22Rv1 (cell line): ENCODE results near the gene LRRC8D.

ENCODE experiments used
- H3K27ac ChIP-seq: fragments of 450-650 bp; 2 replicates; pipeline ENCODE4 v1.5.1; 2017
- ZFX ChIP-seq: fragments of 450-650 bp; IDR thresholded peaks from 2 replicates; pipeline ENCODE4 v1.6.1; 2017; ENCODE audit warnings: antibody characterized with exemption, borderline replicate concordance
- TF ChIP-seq, protein P1 (sequence below): fragments of 450-650 bp; IDR thresholded peaks from 2 replicates; pipeline ENCODE4 v1.5.1; 2017; ENCODE audit warnings: mild to moderate bottlenecking

Gene LRRC8D

DNA sequence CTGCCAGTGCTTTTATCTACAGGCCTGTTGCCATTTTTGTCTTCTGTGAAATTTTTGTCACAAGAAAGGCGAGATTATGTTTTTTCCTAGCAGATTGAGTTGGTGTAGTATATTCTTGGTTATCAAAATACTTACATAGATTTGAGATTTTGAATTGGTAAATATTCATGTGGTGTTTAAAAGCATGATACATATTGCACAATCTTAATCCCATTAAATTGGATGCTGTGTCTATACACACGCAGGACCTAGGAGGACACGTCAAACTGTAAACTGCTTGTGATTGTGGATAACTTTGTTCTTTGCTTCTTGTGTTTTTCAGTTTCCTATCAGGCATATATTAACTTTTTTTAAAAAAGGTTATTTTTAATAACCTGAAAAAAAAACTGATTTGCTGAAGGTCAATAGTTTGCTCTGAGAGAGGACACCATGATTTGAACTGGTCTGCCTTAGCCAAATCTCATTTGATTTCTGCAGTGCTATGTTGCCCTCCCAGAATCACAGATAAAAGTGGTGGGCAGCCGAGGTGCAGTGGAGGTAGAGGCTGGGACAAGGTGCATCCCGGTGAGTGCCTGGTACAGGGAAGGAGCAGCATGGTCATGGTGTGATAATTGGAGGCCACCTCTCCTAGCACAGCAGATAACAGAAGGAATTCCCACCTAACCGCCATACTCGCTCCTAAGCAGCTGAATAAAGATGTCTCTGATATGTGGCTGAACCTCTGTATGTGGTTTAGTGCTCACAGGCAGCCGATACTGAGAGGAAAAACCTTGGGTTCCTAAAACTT is 76.7 kb downstream of the LRRC8D start:
- no peak overlapping the region for H3K27ac ChIP-seq
- no peak for TF ChIP-seq ZFX
- TF ChIP-seq, protein P1, sequence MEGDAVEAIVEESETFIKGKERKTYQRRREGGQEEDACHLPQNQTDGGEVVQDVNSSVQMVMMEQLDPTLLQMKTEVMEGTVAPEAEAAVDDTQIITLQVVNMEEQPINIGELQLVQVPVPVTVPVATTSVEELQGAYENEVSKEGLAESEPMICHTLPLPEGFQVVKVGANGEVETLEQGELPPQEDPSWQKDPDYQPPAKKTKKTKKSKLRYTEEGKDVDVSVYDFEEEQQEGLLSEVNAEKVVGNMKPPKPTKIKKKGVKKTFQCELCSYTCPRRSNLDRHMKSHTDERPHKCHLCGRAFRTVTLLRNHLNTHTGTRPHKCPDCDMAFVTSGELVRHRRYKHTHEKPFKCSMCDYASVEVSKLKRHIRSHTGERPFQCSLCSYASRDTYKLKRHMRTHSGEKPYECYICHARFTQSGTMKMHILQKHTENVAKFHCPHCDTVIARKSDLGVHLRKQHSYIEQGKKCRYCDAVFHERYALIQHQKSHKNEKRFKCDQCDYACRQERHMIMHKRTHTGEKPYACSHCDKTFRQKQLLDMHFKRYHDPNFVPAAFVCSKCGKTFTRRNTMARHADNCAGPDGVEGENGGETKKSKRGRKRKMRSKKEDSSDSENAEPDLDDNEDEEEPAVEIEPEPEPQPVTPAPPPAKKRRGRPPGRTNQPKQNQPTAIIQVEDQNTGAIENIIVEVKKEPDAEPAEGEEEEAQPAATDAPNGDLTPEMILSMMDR, result no peak

DNA sequence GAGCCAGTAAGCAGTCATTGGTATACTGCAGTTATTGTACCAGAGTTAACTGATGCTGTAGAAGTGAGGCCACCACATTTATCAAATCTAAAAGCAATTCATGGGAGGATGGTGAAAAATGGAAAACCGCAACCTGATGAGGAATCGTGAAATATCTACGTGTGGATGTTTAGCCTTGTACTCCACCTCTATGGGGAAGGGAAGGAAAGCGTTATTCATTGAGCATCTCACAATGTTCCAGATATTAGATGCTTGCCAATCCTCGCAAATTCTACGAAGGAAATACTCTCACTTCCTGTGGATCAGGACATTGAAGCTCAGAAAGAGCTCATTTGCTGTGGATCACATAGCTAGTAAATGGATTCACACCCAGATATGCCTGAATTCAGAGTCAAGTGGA is 77.3 kb downstream of the LRRC8D start:
- H3K27ac ChIP-seq, result no peak overlapping the region
- TF ChIP-seq, protein P1, result no peak
- TF ChIP-seq ZFX, result no peak

DNA sequence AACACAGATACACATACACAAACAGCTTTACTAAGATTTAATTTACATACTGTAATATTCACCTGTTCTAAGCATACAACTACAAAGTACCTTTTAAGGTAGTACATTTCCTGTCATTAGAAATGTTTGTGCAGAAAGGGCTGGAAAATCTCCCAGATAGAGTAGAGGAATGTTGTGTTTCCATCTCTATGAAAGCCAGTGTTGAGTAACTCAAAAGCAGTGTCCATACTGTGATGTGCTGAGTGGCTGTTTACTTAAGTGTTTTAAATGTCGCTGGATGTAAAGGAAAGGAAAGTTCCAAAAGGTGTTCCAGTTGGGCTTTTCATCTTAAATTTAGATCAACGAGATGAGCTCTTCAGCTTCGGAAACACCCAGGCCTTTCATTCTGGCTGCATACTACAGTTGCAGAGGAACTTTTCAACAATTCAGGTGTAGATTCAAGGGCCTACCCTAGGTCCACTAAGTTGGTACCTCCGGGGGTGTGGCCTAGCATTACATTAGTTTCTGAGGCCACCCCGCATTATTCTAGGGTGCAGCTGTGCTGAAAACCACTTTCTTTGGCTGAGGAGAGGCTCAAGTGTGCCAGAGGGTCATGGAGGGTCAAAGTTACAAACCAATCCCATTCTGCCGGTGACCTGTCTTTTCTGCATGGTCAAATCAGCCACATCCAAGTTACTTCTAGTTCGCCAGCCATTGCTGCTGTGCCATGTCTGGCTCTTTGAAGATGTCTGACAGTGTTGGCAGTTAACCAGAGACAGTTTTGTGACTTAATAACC is 78.1 kb downstream of the LRRC8D start:
- TF ChIP-seq, protein P1, result no peak
- TF ChIP-seq ZFX, result no peak
- no peak overlapping the region for H3K27ac ChIP-seq

DNA sequence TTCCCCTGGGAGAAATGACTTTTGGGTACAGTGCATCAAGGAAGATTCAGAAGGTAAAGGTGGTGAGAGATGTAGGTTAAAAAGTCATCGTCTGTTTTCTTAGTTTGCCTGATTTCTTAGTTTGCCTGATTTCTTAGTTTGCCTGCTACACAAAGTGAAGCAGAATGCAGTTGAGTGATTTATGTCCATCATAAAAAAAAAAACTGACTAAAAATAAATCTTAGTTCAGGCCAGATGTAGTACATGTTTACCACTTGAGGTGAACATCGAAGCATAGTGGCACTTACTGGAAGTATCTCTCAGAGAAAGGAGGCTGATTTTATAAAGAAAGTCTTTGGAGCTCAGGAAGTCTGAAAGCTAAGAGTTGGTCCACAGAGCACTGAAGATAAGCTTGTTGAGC is 79.5 kb downstream of the LRRC8D start:
- no peak overlapping the region for H3K27ac ChIP-seq
- TF ChIP-seq ZFX, result no peak
- TF ChIP-seq, protein P1, result no peak

DNA sequence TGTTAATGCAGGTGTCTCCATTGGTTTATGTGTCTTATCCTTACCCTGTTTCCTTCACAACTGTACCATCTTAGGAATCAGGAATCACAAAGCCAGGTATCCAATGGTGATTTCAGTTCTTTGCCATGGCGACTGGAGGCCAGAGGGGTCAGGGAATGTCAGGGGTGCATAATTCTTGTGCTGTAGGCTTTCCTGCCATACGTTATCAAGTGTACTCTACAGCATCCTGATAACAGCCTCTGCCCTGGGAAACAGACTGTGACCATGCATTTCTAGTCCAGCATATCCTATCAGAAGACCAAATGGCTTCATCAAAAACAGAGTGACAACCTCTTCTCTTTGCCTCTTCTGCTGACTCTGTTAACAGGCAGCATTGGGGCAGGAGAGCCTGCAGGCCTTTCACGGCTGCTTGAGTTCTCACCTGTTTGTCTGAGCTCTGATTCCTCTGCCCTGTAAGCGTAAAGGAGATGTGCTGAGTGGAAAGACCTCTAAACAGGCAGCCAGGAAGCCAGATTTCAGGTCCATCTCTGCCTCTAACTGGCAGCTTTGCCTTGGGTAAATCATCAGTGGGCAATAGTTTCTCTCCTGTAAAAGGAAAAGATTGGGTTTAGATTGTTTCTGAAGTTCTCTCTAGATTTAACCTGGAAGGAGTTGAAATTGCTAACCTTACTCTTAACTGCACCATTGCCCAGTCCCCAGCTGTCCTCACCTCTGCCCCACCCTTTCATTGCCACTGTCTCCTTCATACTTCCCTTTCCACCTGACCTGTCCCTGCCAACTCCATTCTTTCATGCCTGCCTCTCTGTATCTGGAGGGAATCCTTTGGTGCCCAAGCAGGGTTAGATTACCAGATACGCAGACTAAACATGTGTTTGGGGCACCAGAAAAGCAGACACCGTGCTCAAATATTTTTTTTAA is 80.2 kb downstream of the LRRC8D start:
- TF ChIP-seq, protein P1, result no peak
- no peak for TF ChIP-seq ZFX
- H3K27ac ChIP-seq, result no peak overlapping the region

DNA sequence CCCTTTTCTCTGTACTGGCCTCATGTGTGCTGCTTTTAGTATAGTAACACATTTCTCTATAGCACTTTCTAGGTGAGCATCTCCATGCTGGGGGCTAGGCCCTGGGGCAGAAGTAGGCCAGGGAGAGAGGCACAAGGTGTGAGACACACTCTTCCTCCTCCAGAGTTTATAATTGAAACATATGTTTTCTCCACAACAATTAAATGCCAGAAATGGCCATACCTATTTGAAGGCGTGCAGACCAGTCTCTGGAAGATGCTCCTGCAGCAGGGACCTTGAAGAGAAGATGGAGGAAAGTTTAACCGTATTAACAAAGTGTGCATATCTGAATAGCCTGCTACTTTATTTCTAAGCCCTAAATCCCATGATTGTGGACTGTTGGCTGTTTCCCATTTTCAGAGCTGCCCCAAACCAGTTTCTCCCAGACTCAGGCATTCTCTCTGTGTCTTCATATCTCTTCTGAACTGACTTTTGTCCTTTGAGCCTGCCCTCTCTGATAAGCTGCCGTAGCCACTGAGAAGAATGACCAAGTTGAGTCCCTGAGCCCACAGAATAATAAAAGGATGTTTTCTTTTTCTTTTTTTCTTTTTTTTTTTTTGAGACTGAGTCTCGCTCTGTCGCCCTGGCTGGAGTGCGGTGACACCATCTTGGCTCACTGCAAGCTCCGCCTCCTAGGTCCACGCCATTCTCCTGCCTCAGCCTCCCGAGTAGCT is 81.3 kb downstream of the LRRC8D start:
- no peak overlapping the region for H3K27ac ChIP-seq
- TF ChIP-seq, protein P1, result no peak
- TF ChIP-seq ZFX, result no peak
